ENCODE measurements around the gene CDK16. TPM values are rescaled to one million over a fixed set of nuclear protein-coding genes. Genes with fewer than 3 reads are reported as not detected.

CDK16 gene
- polyA plus RNA-seq, 4 donors = 48.9 to 75.8 (median 57.2) TPM

GRCh38 chrX:47223476-47224250 is 5.2 kb downstream of the CDK16 start:
- WGBS, 3 donors = 90 to 95% (median 91%) methylated on average over 10 to 13 of the region's 13 CpGs
- Histone ChIP-seq H3K4me3 (ENCODE audit: low read depth in 1 of 3, low read length in 3 of 3) (no peak overlapping the region), H3K9me3 (ENCODE audit: control insufficient read depth in 2 of 2, insufficient read depth in 1 of 2, low read depth in 1 of 2, low read length in 1 of 2) (no peaks in the 10 kb centered on the region), H3K4me1 (ENCODE audit: control insufficient read depth in 3 of 3, insufficient read depth in 2 of 3, low read depth in 1 of 3, low read length in 2 of 3) (peaks cover 0 to 12% (median 6%) of the 10 kb centered on the region in 3 donors), H3K27ac (ENCODE audit: low read depth in 1 of 3, low read length in 2 of 3) (no peak overlapping the region), H3K27me3 (ENCODE audit: control insufficient read depth in 3 of 3, insufficient read depth in 3 of 3, low read length in 3 of 3) (no peaks in the 10 kb centered on the region), H3K36me3 (ENCODE audit: control insufficient read depth in 3 of 3, insufficient read depth in 2 of 3, low read depth in 1 of 3, low read length in 3 of 3) (peaks cover 8 to 56% (median 17%) of the 10 kb centered on the region in 3 donors)
- no peak for FAIRE-seq
- DNase-seq = no peak

GRCh38 chrX:47224266-47224895 is 5.9 kb downstream of the CDK16 start:
- 92 to 97% (median 94%) methylated on average over 11 to 17 of the region's 17 CpGs for WGBS, 3 donors

GRCh38 chrX:47224896-47225290 is 6.4 kb downstream of the CDK16 start:
- no peaks in the 10 kb centered on the region for H3K27me3 ChIP-seq (ENCODE audit: control insufficient read depth in 3 of 3, insufficient read depth in 3 of 3, low read length in 3 of 3)
- peaks cover 0 to 11% (median 6%) of the 10 kb centered on the region in 3 donors for H3K4me1 ChIP-seq (ENCODE audit: control insufficient read depth in 3 of 3, insufficient read depth in 2 of 3, low read depth in 1 of 3, low read length in 2 of 3)
- peaks cover 8 to 68% (median 17%) of the 10 kb centered on the region in 3 donors for H3K36me3 ChIP-seq (ENCODE audit: control insufficient read depth in 3 of 3, insufficient read depth in 2 of 3, low read depth in 1 of 3, low read length in 3 of 3)
- H3K27ac ChIP-seq (ENCODE audit: low read depth in 1 of 3, low read length in 2 of 3) = no peak overlapping the region
- H3K4me3 ChIP-seq (ENCODE audit: low read depth in 1 of 3, low read length in 3 of 3) = no peak overlapping the region
- no peaks in the 10 kb centered on the region for H3K9me3 ChIP-seq (ENCODE audit: control insufficient read depth in 2 of 2, insufficient read depth in 1 of 2, low read depth in 1 of 2, low read length in 1 of 2)
- no peak for FAIRE-seq
- 93 to 98% (median 97%) methylated on average over 3 to 4 of the region's 4 CpGs for WGBS, 3 donors
- no peak for DNase-seq

More at GRCh38 chrX:47224266-47224895, 5.9 kb downstream of the CDK16 start:
- H3K9me3 ChIP-seq (ENCODE audit: control insufficient read depth in 2 of 2, insufficient read depth in 1 of 2, low read depth in 1 of 2, low read length in 1 of 2) = no peaks in the 10 kb centered on the region
- H3K27me3 ChIP-seq (ENCODE audit: control insufficient read depth in 3 of 3, insufficient read depth in 3 of 3, low read length in 3 of 3) = no peaks in the 10 kb centered on the region
- no peak for FAIRE-seq
- H3K4me3 ChIP-seq (ENCODE audit: low read depth in 1 of 3, low read length in 3 of 3) = no peak overlapping the region
- H3K4me1 ChIP-seq (ENCODE audit: control insufficient read depth in 3 of 3, insufficient read depth in 2 of 3, low read depth in 1 of 3, low read length in 2 of 3) = peaks cover 0 to 12% (median 6%) of the 10 kb centered on the region in 3 donors
- H3K36me3 ChIP-seq (ENCODE audit: control insufficient read depth in 3 of 3, insufficient read depth in 2 of 3, low read depth in 1 of 3, low read length in 3 of 3) = peaks cover 8 to 63% (median 17%) of the 10 kb centered on the region in 3 donors
- no peak for DNase-seq
- no peak overlapping the region for H3K27ac ChIP-seq (ENCODE audit: low read depth in 1 of 3, low read length in 2 of 3)

- H3K27me3 ChIP-seq (ENCODE audit: control insufficient read depth in 3 of 3, insufficient read depth in 3 of 3, low read length in 3 of 3) = no peaks in the 10 kb centered on the region
- FAIRE-seq = no peak
- H3K9me3 ChIP-seq (ENCODE audit: control insufficient read depth in 2 of 2, insufficient read depth in 1 of 2, low read depth in 1 of 2, low read length in 1 of 2) = no peaks in the 10 kb centered on the region
- no peak overlapping the region for H3K4me3 ChIP-seq (ENCODE audit: low read depth in 1 of 3, low read length in 3 of 3)
- H3K27ac ChIP-seq (ENCODE audit: low read depth in 1 of 3, low read length in 2 of 3) = no peak overlapping the region
- 83 to 90% (median 87%) methylated on average over 4 to 6 of the region's 6 CpGs for WGBS, 3 donors
- DNase-seq = no peak
- peaks cover 8 to 69% (median 17%) of the 10 kb centered on the region in 3 donors for H3K36me3 ChIP-seq (ENCODE audit: control insufficient read depth in 3 of 3, insufficient read depth in 2 of 3, low read depth in 1 of 3, low read length in 3 of 3)
- peaks cover 0 to 4% (median 0%) of the 10 kb centered on the region in 3 donors for H3K4me1 ChIP-seq (ENCODE audit: control insufficient read depth in 3 of 3, insufficient read depth in 2 of 3, low read depth in 1 of 3, low read length in 2 of 3)
Observed at GRCh38 chrX:47226071-47226470, 7.6 kb downstream of the CDK16 start.

GRCh38 chrX:47226531-47227333 is 8.3 kb downstream of the CDK16 start:
- no peak overlapping the region for H3K4me3 ChIP-seq (ENCODE audit: low read depth in 1 of 3, low read length in 3 of 3)
- no peak overlapping the region for H3K27ac ChIP-seq (ENCODE audit: low read depth in 1 of 3, low read length in 2 of 3)
- no peaks in the 10 kb centered on the region for H3K9me3 ChIP-seq (ENCODE audit: control insufficient read depth in 2 of 2, insufficient read depth in 1 of 2, low read depth in 1 of 2, low read length in 1 of 2)
- FAIRE-seq = no peak
- peaks cover 8 to 64% (median 17%) of the 10 kb centered on the region in 3 donors for H3K36me3 ChIP-seq (ENCODE audit: control insufficient read depth in 3 of 3, insufficient read depth in 2 of 3, low read depth in 1 of 3, low read length in 3 of 3)
- no peak for DNase-seq
- H3K27me3 ChIP-seq (ENCODE audit: control insufficient read depth in 3 of 3, insufficient read depth in 3 of 3, low read length in 3 of 3) = no peaks in the 10 kb centered on the region
- no peaks in the 10 kb centered on the region for H3K4me1 ChIP-seq (ENCODE audit: control insufficient read depth in 3 of 3, insufficient read depth in 2 of 3, low read depth in 1 of 3, low read length in 2 of 3)
- 92 to 93% (median 93%) methylated on average over 19 of the region's 19 CpGs for WGBS, 3 donors

- FAIRE-seq (no peak), DNase-seq (no peak)
- no peak overlapping the region for H3K27ac ChIP-seq (ENCODE audit: low read depth in 1 of 3, low read length in 2 of 3)
- H3K36me3 ChIP-seq (ENCODE audit: control insufficient read depth in 3 of 3, insufficient read depth in 2 of 3, low read depth in 1 of 3, low read length in 3 of 3) = peaks cover 8 to 61% (median 17%) of the 10 kb centered on the region in 3 donors
- H3K4me1 ChIP-seq (ENCODE audit: control insufficient read depth in 3 of 3, insufficient read depth in 2 of 3, low read depth in 1 of 3, low read length in 2 of 3) = peaks cover 0 to under 1% (median 0%) of the 10 kb centered on the region in 3 donors
- H3K9me3 ChIP-seq (ENCODE audit: control insufficient read depth in 2 of 2, insufficient read depth in 1 of 2, low read depth in 1 of 2, low read length in 1 of 2) = no peaks in the 10 kb centered on the region
- WGBS, 3 donors = 90 to 97% (median 95%) methylated on average over 9 of the region's 9 CpGs
- H3K27me3 ChIP-seq (ENCODE audit: control insufficient read depth in 3 of 3, insufficient read depth in 3 of 3, low read length in 3 of 3) = no peaks in the 10 kb centered on the region
- H3K4me3 ChIP-seq (ENCODE audit: low read depth in 1 of 3, low read length in 3 of 3) = no peak overlapping the region
Observed at GRCh38 chrX:47227334-47227583, 8.8 kb downstream of the CDK16 start.

- 92 to 95% (median 95%) methylated on average over 12 of the region's 12 CpGs for WGBS, 3 donors
- H3K27me3 ChIP-seq (ENCODE audit: control insufficient read depth in 3 of 3, insufficient read depth in 3 of 3, low read length in 3 of 3) = no peaks in the 10 kb centered on the region
- no peak for DNase-seq
- peaks cover 0 to 5% (median 0%) of the 10 kb centered on the region in 3 donors for H3K4me1 ChIP-seq (ENCODE audit: control insufficient read depth in 3 of 3, insufficient read depth in 2 of 3, low read depth in 1 of 3, low read length in 2 of 3)
- peaks cover 8 to 51% (median 17%) of the 10 kb centered on the region in 3 donors for H3K36me3 ChIP-seq (ENCODE audit: control insufficient read depth in 3 of 3, insufficient read depth in 2 of 3, low read depth in 1 of 3, low read length in 3 of 3)
- no peak overlapping the region for H3K4me3 ChIP-seq (ENCODE audit: low read depth in 1 of 3, low read length in 3 of 3)
- FAIRE-seq = no peak
- no peak overlapping the region for H3K27ac ChIP-seq (ENCODE audit: low read depth in 1 of 3, low read length in 2 of 3)
- H3K9me3 ChIP-seq (ENCODE audit: control insufficient read depth in 2 of 2, insufficient read depth in 1 of 2, low read depth in 1 of 2, low read length in 1 of 2) = no peaks in the 10 kb centered on the region
Observed at GRCh38 chrX:47228550-47229270, 10.2 kb downstream of the CDK16 start.

GRCh38 chrX:47229427-47229826 is 10.9 kb downstream of the CDK16 start:
- H3K9me3 ChIP-seq (ENCODE audit: control insufficient read depth in 2 of 2, insufficient read depth in 1 of 2, low read depth in 1 of 2, low read length in 1 of 2) = no peaks in the 10 kb centered on the region
- DNase-seq (no peak), FAIRE-seq (no peak)
- H3K4me3 ChIP-seq (ENCODE audit: low read depth in 1 of 3, low read length in 3 of 3) = no peak overlapping the region
- no peak overlapping the region for H3K27ac ChIP-seq (ENCODE audit: low read depth in 1 of 3, low read length in 2 of 3)
- H3K36me3 ChIP-seq (ENCODE audit: control insufficient read depth in 3 of 3, insufficient read depth in 2 of 3, low read depth in 1 of 3, low read length in 3 of 3) = peaks cover 6 to 44% (median 13%) of the 10 kb centered on the region in 3 donors
- 92 to 97% (median 93%) methylated on average over 5 to 6 of the region's 6 CpGs for WGBS, 3 donors
- peaks cover 0 to 5% (median 0%) of the 10 kb centered on the region in 3 donors for H3K4me1 ChIP-seq (ENCODE audit: control insufficient read depth in 3 of 3, insufficient read depth in 2 of 3, low read depth in 1 of 3, low read length in 2 of 3)
- H3K27me3 ChIP-seq (ENCODE audit: control insufficient read depth in 3 of 3, insufficient read depth in 3 of 3, low read length in 3 of 3) = no peaks in the 10 kb centered on the region

Measured in small intestine (tissue), 7 donors.